HEK293 (cell line): ENCODE measurements around the gene RFESD.
A peak's percentile ranks its signal among the peaks of the same experiment; 100 is the strongest.

Source experiments
- CTCF ChIA-PET: fragments of 350-600 bp; formaldehyde crosslinking; extraction: SDS; loops from one replicate; lab custom pipeline; 2021; ENCODE audit warnings: antibody characterized with exemption; lab: Yijun Ruan, JAX
- POLR2A ChIA-PET: fragments of 300-600 bp; formaldehyde crosslinking; extraction: SDS; loops from one replicate; lab custom pipeline; 2020; ENCODE audit warnings: antibody characterized with exemption, inconsistent platforms; lab: Yijun Ruan, JAX
- H3K27ac ChIP-seq: fragments of 200-500 bp; sonication (Bioruptor generic); 2 replicates; pipeline ENCODE4 v1.5.1; 2014; ENCODE audit warnings: low read depth, low read length, control low read depth, inconsistent platforms; ENCODE audit errors: extremely low read depth
- H3K36me3 ChIP-seq, 2 experiments: fragments of 200-500 bp in 1 of 2; sonication (Bioruptor generic) in 1 of 2; 1 replicate in 1 of 2; 2 replicates in 1 of 2; pipeline ENCODE4 v1.5.1; 2014 to 2017; ENCODE audit warnings: inconsistent platforms in 2 of 2, low read length in 2 of 2; ENCODE audit not compliant: control insufficient read depth in 2 of 2, insufficient read depth in 1 of 2
- H3K4me1 ChIP-seq: fragments of 200-500 bp; sonication (Bioruptor generic); 2 replicates; pipeline ENCODE4 v1.5.1; 2014; ENCODE audit warnings: mild to moderate bottlenecking, low read length, inconsistent platforms; ENCODE audit not compliant: control insufficient read depth, insufficient read depth
- H3K4me3 ChIP-seq: 2 replicates; pipeline ENCODE4 v1.5.1; 2011; ENCODE audit warnings: low read depth, mild to moderate bottlenecking, control low read depth, low read length, moderate library complexity
- H3K9me3 ChIP-seq: fragments of 200-500 bp; sonication (Bioruptor generic); 2 replicates; pipeline ENCODE4 v1.5.1; 2014; ENCODE audit warnings: low read depth, low read length, inconsistent platforms; ENCODE audit not compliant: control insufficient read depth, insufficient read depth
- ELK4 ChIP-seq: IDR thresholded peaks from 2 replicates; pipeline ENCODE4 v1.6.1; 2011; ENCODE audit warnings: mild to moderate bottlenecking, low read depth, low read length, borderline replicate concordance
- GFI1B ChIP-seq: fragments of 450-650 bp; formaldehyde crosslinking; IDR thresholded peaks from 2 replicates; pipeline ENCODE4 v1.5.1; 2016; ENCODE audit warnings: missing biosample characterization, missing genetic modification characterization
- HOXA7 ChIP-seq: sonication (generic); formaldehyde crosslinking; IDR thresholded peaks from 2 replicates; pipeline ENCODE4 v1.8.1; 2022; ENCODE audit warnings: missing genetic modification reagents, borderline replicate concordance
- MEIS1 ChIP-seq: sonication (generic); formaldehyde crosslinking; IDR thresholded peaks from 2 replicates; pipeline ENCODE4 v1.8.1; 2022; ENCODE audit warnings: missing genetic modification reagents, mild to moderate bottlenecking, borderline replicate concordance
- MYNN ChIP-seq: fragments of 450-650 bp; formaldehyde crosslinking; IDR thresholded peaks from 2 replicates; pipeline ENCODE4 v1.5.1; 2016; ENCODE audit warnings: missing biosample characterization, missing genetic modification characterization, borderline replicate concordance
- SCRT1 ChIP-seq: fragments of 450-650 bp; formaldehyde crosslinking; IDR thresholded peaks from 2 replicates; pipeline ENCODE4 v1.5.1; 2016; ENCODE audit warnings: missing biosample characterization, missing genetic modification characterization, borderline replicate concordance
- SCRT2 ChIP-seq: fragments of 450-650 bp; formaldehyde crosslinking; IDR thresholded peaks from 2 replicates; pipeline ENCODE4 v1.5.1; 2016; ENCODE audit warnings: missing biosample characterization, missing genetic modification characterization
- ZFP41 ChIP-seq: fragments of 450-650 bp; formaldehyde crosslinking; IDR thresholded peaks from 2 replicates; pipeline ENCODE4 v1.5.1; 2016; ENCODE audit warnings: missing biosample characterization, missing genetic modification characterization, borderline replicate concordance
- ZNF146 ChIP-seq: fragments of 450-650 bp; formaldehyde crosslinking; IDR thresholded peaks from 2 replicates; pipeline ENCODE4 v1.5.1; 2016; ENCODE audit warnings: missing biosample characterization, missing genetic modification characterization
- ZNF169 ChIP-seq: fragments of 450-650 bp; formaldehyde crosslinking; IDR thresholded peaks from 2 replicates; pipeline ENCODE4 v1.5.1; 2016; ENCODE audit warnings: missing biosample characterization, missing genetic modification characterization
- ZNF175 ChIP-seq: fragments of 450-650 bp; formaldehyde crosslinking; IDR thresholded peaks from 2 replicates; pipeline ENCODE4 v1.5.1; 2016; ENCODE audit warnings: missing biosample characterization, missing genetic modification characterization
- ZNF19 ChIP-seq: fragments of 450-650 bp; formaldehyde crosslinking; IDR thresholded peaks from 2 replicates; pipeline ENCODE4; 2016; ENCODE audit warnings: missing biosample characterization, missing genetic modification characterization, low read depth
- ZNF366 ChIP-seq: fragments of 450-650 bp; formaldehyde crosslinking; conservative IDR thresholded peaks from 2 replicates; pipeline ENCODE4 v1.5.1; 2016; ENCODE audit warnings: missing biosample characterization, missing genetic modification characterization
- ZNF48 ChIP-seq: fragments of 450-650 bp; formaldehyde crosslinking; IDR thresholded peaks from 2 replicates; pipeline ENCODE4 v1.5.1; 2016; ENCODE audit warnings: missing biosample characterization, missing genetic modification characterization
- ZNF530 ChIP-seq: fragments of 450-650 bp; formaldehyde crosslinking; IDR thresholded peaks from 2 replicates; pipeline ENCODE4 v1.5.1; 2016; ENCODE audit warnings: low read depth, missing biosample characterization, missing genetic modification characterization
- ZNF560 ChIP-seq: fragments of 450-650 bp; formaldehyde crosslinking; IDR thresholded peaks from 2 replicates; pipeline ENCODE4 v1.5.1; 2017; ENCODE audit warnings: missing biosample characterization, missing genetic modification characterization, borderline replicate concordance
- ZNF654 ChIP-seq: fragments of 450-650 bp; formaldehyde crosslinking; IDR thresholded peaks from 2 replicates; pipeline ENCODE4 v1.5.1; 2016; ENCODE audit warnings: low read depth, missing biosample characterization, missing genetic modification characterization
- ZNF670 ChIP-seq: fragments of 450-650 bp; formaldehyde crosslinking; IDR thresholded peaks from 2 replicates; pipeline ENCODE4 v1.5.1; 2016; ENCODE audit warnings: missing biosample characterization, missing genetic modification characterization, low read depth

Gene RFESD

GRCh38 chr5:95655575-95655974, 9.0 kb downstream of the RFESD start:
- H3K4me3 ChIP-seq: no peak overlapping the region
- CTCF ChIA-PET: interaction anchor here (0.6 to 6.8 kb wide), 6 partner anchors 9 to 503 kb away, joined by 3 to 44 read pairs (median 3); no protein-coding TSS in a partner anchor
- H3K4me1 ChIP-seq: no peaks in the 10 kb centered on the region
- no peak overlapping the region for H3K27ac ChIP-seq
- TF ChIP-seq ZNF48 (tag by site-specific recombination) (no peak), ZNF146 (tag by site-specific recombination) (no peak), MEIS1 (no peak), ELK4 (no peak), ZNF530 (tag by site-specific recombination) (no peak), MYNN (no peak), ZFP41 (tag by site-specific recombination) (no peak)
- POLR2A ChIA-PET: interaction anchor here (1.0 kb wide), 1 partner anchor 9 kb away, joined by 3 read pairs; the partner anchor contains the start of gene RFESD
- peaks cover 0 to 8% of the 10 kb centered on the region in 2 experiments; a peak in 1 of 3 replicates for H3K36me3 ChIP-seq
- no peaks in the 10 kb centered on the region for H3K9me3 ChIP-seq

- Histone ChIP-seq H3K36me3 (no peaks in the 10 kb centered on the region), H3K4me1 (no peaks in the 10 kb centered on the region), H3K4me3 (no peak overlapping the region), H3K27ac (no peak overlapping the region), H3K9me3 (no peaks in the 10 kb centered on the region)
- POLR2A ChIA-PET: no interaction called here
- CTCF ChIA-PET: interaction anchor here (0.5 to 0.7 kb wide), 2 partner anchors 190 to 202 kb away, joined by 3 read pairs; no protein-coding TSS in a partner anchor
- TF ChIP-seq ZNF19 (tag by site-specific recombination) (no peak), ZNF169 (tag by site-specific recombination) (no peak), ZNF670 (tag by site-specific recombination) (no peak), ZNF654 (tag by site-specific recombination) (no peak), ZNF175 (tag by site-specific recombination) (no peak)
Measured at GRCh38 chr5:95660060-95660459, 13.5 kb downstream of the RFESD start.

GRCh38 chr5:95662946-95663345, 16.4 kb downstream of the RFESD start:
- ChIA-PET CTCF (interaction anchor here (0.7 to 2.8 kb wide), 10 partner anchors 10 to 186 kb away, joined by 3 to 44 read pairs (median 6); partner anchors contain the start of gene RFESD), POLR2A (interaction anchor here (0.9 kb wide), 1 partner anchor 68 kb away, joined by 3 read pairs; no protein-coding TSS in a partner anchor)
- Histone ChIP-seq H3K36me3 (no peaks in the 10 kb centered on the region), H3K9me3 (no peaks in the 10 kb centered on the region), H3K27ac (no peak overlapping the region), H3K4me3 (no peak overlapping the region), H3K4me1 (no peaks in the 10 kb centered on the region)
- TF ChIP-seq ZNF146 (tag by site-specific recombination): peak; percentile 37; the same call in 1 of the 2 replicates
- TF ChIP-seq ZNF366: no peak
- TF ChIP-seq HOXA7: no peak
- no peak for TF ChIP-seq ZNF560 (tag by site-specific recombination)

- Histone ChIP-seq H3K4me1 (no peaks in the 10 kb centered on the region), H3K27ac (no peak overlapping the region), H3K4me3 (no peak overlapping the region), H3K36me3 (no peaks in the 10 kb centered on the region)
- TF ChIP-seq SCRT1 (peak; percentile 85), GFI1B (tag by site-specific recombination) (no peak), SCRT2 (tag by site-specific recombination) (peak; percentile 97), ZNF654 (tag by site-specific recombination) (peak; percentile 52)
- TF ChIP-seq, all 188 proteins: peak for 3
- ChIA-PET CTCF (interaction anchor here (0.5 to 4.7 kb wide), 56 partner anchors 9 to 1067 kb away, joined by 3 to 44 read pairs (median 4); partner anchors contain the start of genes GLRX, RFESD and RHOBTB3), POLR2A (no interaction called here)
- no peaks in the 10 kb centered on the region for H3K9me3 ChIP-seq
Measured at GRCh38 chr5:95664204-95664786, 17.7 kb downstream of the RFESD start.
